Measurements from ENCODE around the gene GALNT17.

Gene GALNT17

GRCh38 chr7:71539615-71540014, 407.7 kb downstream of the GALNT17 start:
- Histone ChIP-seq H3K23ac (ENCODE audit: low read length in 2 of 2) (no peak overlapping the region), H3K9ac (ENCODE audit: low read length) (no peak overlapping the region), H3K14ac (ENCODE audit: low read length in 2 of 2) (no peak overlapping the region), H3K4me2 (ENCODE audit: low read length, poor library complexity, severe bottlenecking) (no peak overlapping the region), H3K18ac (ENCODE audit: low read depth in 1 of 2, low read length in 2 of 2) (no peak overlapping the region), H3K4ac (ENCODE audit: low read depth in 1 of 2, low read length in 2 of 2) (no peak overlapping the region), H2BK12ac (ENCODE audit: low read length in 2 of 2) (no peak overlapping the region), H2BK120ac (ENCODE audit: low read depth, low read length) (no peak overlapping the region), H2BK5ac (ENCODE audit: low read depth, low read length, poor library complexity, severe bottlenecking) (no peak overlapping the region), H3K27me3 (ENCODE audit: control insufficient read depth in 1 of 2, insufficient read depth in 1 of 2, low read length in 2 of 2) (peaks cover 0 to 11% of the 10 kb centered on the region in 2 experiments), H3K27ac (ENCODE audit: low read length, poor library complexity, severe bottlenecking) (no peak overlapping the region), H3K4me1 (ENCODE audit: control insufficient read depth, insufficient read depth, low read depth, low read length) (no peaks in the 10 kb centered on the region), H2AFZ (ENCODE audit: low read depth, low read length) (no peak overlapping the region), H3K79me1 (replicated peaks; ENCODE audit: low read length, poor library complexity, severe bottlenecking) (no peaks in the 10 kb centered on the region), H3K36me3 (ENCODE audit: control insufficient read depth in 1 of 2, insufficient read depth in 2 of 2, low read depth in 1 of 2, low read length in 2 of 2) (no peaks in the 10 kb centered on the region), H2BK15ac (ENCODE audit: low read depth, poor library complexity, severe bottlenecking) (no peak overlapping the region), H3K4me3 (ENCODE audit: insufficient read depth in 1 of 2, low read depth in 1 of 2, low read length in 2 of 2) (no peak overlapping the region), H4K8ac (ENCODE audit: low read length) (no peak overlapping the region), H2AK5ac (ENCODE audit: low read length, severe bottlenecking) (no peak overlapping the region), H4K91ac (ENCODE audit: low read length) (no peak overlapping the region), H3K9me3 (ENCODE audit: control insufficient read depth, low read length) (no peaks in the 10 kb centered on the region)
- 90% methylated on average over 2 of the region's 4 CpGs for WGBS
- no peak for DNase-seq

- no peak overlapping the region for H4K8ac ChIP-seq (ENCODE audit: low read length)
- H3K4me1 ChIP-seq (ENCODE audit: control insufficient read depth, insufficient read depth, low read depth, low read length) = no peaks in the 10 kb centered on the region
- H4K91ac ChIP-seq (ENCODE audit: low read length) = no peak overlapping the region
- H3K23ac ChIP-seq (ENCODE audit: low read length in 2 of 2) = no peak overlapping the region
- H3K4ac ChIP-seq (ENCODE audit: low read depth in 1 of 2, low read length in 2 of 2) = no peak overlapping the region
- no peak overlapping the region for H2BK120ac ChIP-seq (ENCODE audit: low read depth, low read length)
- no peak overlapping the region for H3K27ac ChIP-seq (ENCODE audit: low read length, poor library complexity, severe bottlenecking)
- no peak overlapping the region for H2BK15ac ChIP-seq (ENCODE audit: low read depth, poor library complexity, severe bottlenecking)
- H3K9me3 ChIP-seq (ENCODE audit: control insufficient read depth, low read length) = no peaks in the 10 kb centered on the region
- H2BK5ac ChIP-seq (ENCODE audit: low read depth, low read length, poor library complexity, severe bottlenecking) = no peak overlapping the region
- H3K14ac ChIP-seq (ENCODE audit: low read length in 2 of 2) = no peak overlapping the region
- no peak for DNase-seq
- H2BK12ac ChIP-seq (ENCODE audit: low read length in 2 of 2) = no peak overlapping the region
- 88% methylated on average over 11 of the region's 11 CpGs for WGBS
- no peak overlapping the region for H3K18ac ChIP-seq (ENCODE audit: low read depth in 1 of 2, low read length in 2 of 2)
- no peaks in the 10 kb centered on the region for H3K36me3 ChIP-seq (ENCODE audit: control insufficient read depth in 1 of 2, insufficient read depth in 2 of 2, low read depth in 1 of 2, low read length in 2 of 2)
- no peak overlapping the region for H2AK5ac ChIP-seq (ENCODE audit: low read length, severe bottlenecking)
- no peaks in the 10 kb centered on the region for H3K79me1 ChIP-seq (replicated peaks; ENCODE audit: low read length, poor library complexity, severe bottlenecking)
- no peak overlapping the region for H3K4me3 ChIP-seq (ENCODE audit: insufficient read depth in 1 of 2, low read depth in 1 of 2, low read length in 2 of 2)
- H3K27me3 ChIP-seq (ENCODE audit: control insufficient read depth in 1 of 2, insufficient read depth in 1 of 2, low read length in 2 of 2) = peaks cover 0 to 11% of the 10 kb centered on the region in 2 experiments
- no peak overlapping the region for H3K9ac ChIP-seq (ENCODE audit: low read length)
- no peak overlapping the region for H2AFZ ChIP-seq (ENCODE audit: low read depth, low read length)
- no peak overlapping the region for H3K4me2 ChIP-seq (ENCODE audit: low read length, poor library complexity, severe bottlenecking)
Observed at GRCh38 chr7:71541707-71542353, 409.9 kb downstream of the GALNT17 start.

GRCh38 chr7:71543396-71543795, 411.5 kb downstream of the GALNT17 start:
- Histone ChIP-seq H3K9me3 (ENCODE audit: control insufficient read depth, low read length) (no peaks in the 10 kb centered on the region), H3K4me2 (ENCODE audit: low read length, poor library complexity, severe bottlenecking) (no peak overlapping the region), H3K27me3 (ENCODE audit: control insufficient read depth in 1 of 2, insufficient read depth in 1 of 2, low read length in 2 of 2) (peaks cover 0 to 8% of the 10 kb centered on the region in 2 experiments), H3K27ac (ENCODE audit: low read length, poor library complexity, severe bottlenecking) (no peak overlapping the region), H3K4me1 (ENCODE audit: control insufficient read depth, insufficient read depth, low read depth, low read length) (no peaks in the 10 kb centered on the region), H3K9ac (ENCODE audit: low read length) (no peak overlapping the region), H3K18ac (ENCODE audit: low read depth in 1 of 2, low read length in 2 of 2) (no peak overlapping the region), H2AK5ac (ENCODE audit: low read length, severe bottlenecking) (no peak overlapping the region), H3K36me3 (ENCODE audit: control insufficient read depth in 1 of 2, insufficient read depth in 2 of 2, low read depth in 1 of 2, low read length in 2 of 2) (no peaks in the 10 kb centered on the region), H2BK120ac (ENCODE audit: low read depth, low read length) (no peak overlapping the region), H3K14ac (ENCODE audit: low read length in 2 of 2) (no peak overlapping the region), H3K4ac (ENCODE audit: low read depth in 1 of 2, low read length in 2 of 2) (no peak overlapping the region), H4K8ac (ENCODE audit: low read length) (no peak overlapping the region), H3K4me3 (ENCODE audit: insufficient read depth in 1 of 2, low read depth in 1 of 2, low read length in 2 of 2) (no peak overlapping the region), H3K79me1 (replicated peaks; ENCODE audit: low read length, poor library complexity, severe bottlenecking) (no peaks in the 10 kb centered on the region), H4K91ac (ENCODE audit: low read length) (no peak overlapping the region), H2BK15ac (ENCODE audit: low read depth, poor library complexity, severe bottlenecking) (no peak overlapping the region), H2AFZ (ENCODE audit: low read depth, low read length) (no peak overlapping the region), H3K23ac (ENCODE audit: low read length in 2 of 2) (no peak overlapping the region), H2BK12ac (ENCODE audit: low read length in 2 of 2) (no peak overlapping the region), H2BK5ac (ENCODE audit: low read depth, low read length, poor library complexity, severe bottlenecking) (no peak overlapping the region)
- 66% methylated on average over 5 of the region's 5 CpGs for WGBS
- DNase-seq = no peak

- no peak overlapping the region for H2BK5ac ChIP-seq (ENCODE audit: low read depth, low read length, poor library complexity, severe bottlenecking)
- DNase-seq = no peak
- no peak overlapping the region for H4K91ac ChIP-seq (ENCODE audit: low read length)
- no peak overlapping the region for H2AK5ac ChIP-seq (ENCODE audit: low read length, severe bottlenecking)
- WGBS = no CpG with 5 or more reads among the region's 5 CpGs
- no peak overlapping the region for H3K9ac ChIP-seq (ENCODE audit: low read length)
- H2BK15ac ChIP-seq (ENCODE audit: low read depth, poor library complexity, severe bottlenecking) = no peak overlapping the region
- no peaks in the 10 kb centered on the region for H3K4me1 ChIP-seq (ENCODE audit: control insufficient read depth, insufficient read depth, low read depth, low read length)
- H3K27ac ChIP-seq (ENCODE audit: low read length, poor library complexity, severe bottlenecking) = no peak overlapping the region
- no peaks in the 10 kb centered on the region for H3K9me3 ChIP-seq (ENCODE audit: control insufficient read depth, low read length)
- no peak overlapping the region for H4K8ac ChIP-seq (ENCODE audit: low read length)
- H3K4ac ChIP-seq (ENCODE audit: low read depth in 1 of 2, low read length in 2 of 2) = no peak overlapping the region
- no peaks in the 10 kb centered on the region for H3K36me3 ChIP-seq (ENCODE audit: control insufficient read depth in 1 of 2, insufficient read depth in 2 of 2, low read depth in 1 of 2, low read length in 2 of 2)
- no peak overlapping the region for H2BK12ac ChIP-seq (ENCODE audit: low read length in 2 of 2)
- no peak overlapping the region for H2BK120ac ChIP-seq (ENCODE audit: low read depth, low read length)
- H3K18ac ChIP-seq (ENCODE audit: low read depth in 1 of 2, low read length in 2 of 2) = no peak overlapping the region
- H3K27me3 ChIP-seq (ENCODE audit: control insufficient read depth in 1 of 2, insufficient read depth in 1 of 2, low read length in 2 of 2) = peaks cover 0 to 5% of the 10 kb centered on the region in 2 experiments
- H3K4me2 ChIP-seq (ENCODE audit: low read length, poor library complexity, severe bottlenecking) = no peak overlapping the region
- no peak overlapping the region for H3K4me3 ChIP-seq (ENCODE audit: insufficient read depth in 1 of 2, low read depth in 1 of 2, low read length in 2 of 2)
- H3K14ac ChIP-seq (ENCODE audit: low read length in 2 of 2) = no peak overlapping the region
- no peaks in the 10 kb centered on the region for H3K79me1 ChIP-seq (replicated peaks; ENCODE audit: low read length, poor library complexity, severe bottlenecking)
- no peak overlapping the region for H3K23ac ChIP-seq (ENCODE audit: low read length in 2 of 2)
- no peak overlapping the region for H2AFZ ChIP-seq (ENCODE audit: low read depth, low read length)
Observed at GRCh38 chr7:71544816-71545215, 412.9 kb downstream of the GALNT17 start.
